NOMO-1 (cell line): ENCODE results near the gene ABHD4.
"Not testable (repeated sequence)": the region's sequence is repeated elsewhere in the genome, so short reads cannot be mapped to it uniquely, and the experiment has no call there.

ENCODE experiments used
- DNase-seq, 2 experiments: peaks; one replicate each; lab custom pipeline; 2025; ENCODE audit not compliant: unreplicated experiment in 2 of 2; lab: John Stamatoyannopoulos, UW

The ABHD4 gene, protein sequence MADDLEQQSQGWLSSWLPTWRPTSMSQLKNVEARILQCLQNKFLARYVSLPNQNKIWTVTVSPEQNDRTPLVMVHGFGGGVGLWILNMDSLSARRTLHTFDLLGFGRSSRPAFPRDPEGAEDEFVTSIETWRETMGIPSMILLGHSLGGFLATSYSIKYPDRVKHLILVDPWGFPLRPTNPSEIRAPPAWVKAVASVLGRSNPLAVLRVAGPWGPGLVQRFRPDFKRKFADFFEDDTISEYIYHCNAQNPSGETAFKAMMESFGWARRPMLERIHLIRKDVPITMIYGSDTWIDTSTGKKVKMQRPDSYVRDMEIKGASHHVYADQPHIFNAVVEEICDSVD

DNA sequence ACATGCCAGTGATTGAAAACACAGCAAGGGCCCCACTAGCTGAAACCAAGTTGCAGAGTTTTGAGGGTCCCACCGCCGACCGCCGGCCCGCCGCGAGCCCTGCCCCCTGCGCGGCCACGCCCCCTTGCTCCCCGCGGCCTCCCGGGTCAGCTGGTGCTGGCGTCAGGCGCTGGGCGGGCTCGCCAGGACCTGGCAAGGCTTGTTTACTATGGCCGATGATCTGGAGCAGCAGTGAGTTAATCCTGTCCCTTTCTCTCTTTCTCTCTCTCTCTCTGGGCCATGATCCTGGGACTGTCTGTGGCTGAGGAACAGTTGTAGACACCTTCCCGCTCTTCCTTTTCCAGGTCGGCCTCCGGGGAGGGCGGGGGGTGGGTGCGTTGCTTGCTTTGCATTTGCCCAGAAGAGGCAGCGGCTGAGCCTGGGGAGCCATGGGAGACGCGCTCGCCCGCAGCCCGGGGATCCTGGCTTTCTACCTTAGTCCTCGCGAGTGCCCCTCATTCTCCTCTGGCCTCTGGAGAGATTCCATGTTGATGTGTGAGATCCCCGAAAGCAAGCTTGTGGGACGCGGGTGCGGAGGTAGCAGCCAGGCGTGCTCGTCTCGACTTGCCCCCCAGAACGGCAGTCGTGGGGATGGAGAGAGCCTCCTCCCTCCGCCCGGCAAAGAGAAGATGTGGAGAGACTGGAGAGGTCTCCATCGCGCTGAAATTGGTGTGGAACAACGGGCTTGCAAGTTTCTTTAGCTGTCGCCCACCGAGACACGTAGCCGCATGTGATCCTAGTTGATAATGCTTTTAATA lies at the start of gene ABHD4:
Gene ABHD4, plus strand, starts transcription at position 202 of the 797 bp plus-strand sequence. Its CDS starts 7 bp downstream, at position 209.
- peak; percentile 17 to 28 for DNase-seq

DNA sequence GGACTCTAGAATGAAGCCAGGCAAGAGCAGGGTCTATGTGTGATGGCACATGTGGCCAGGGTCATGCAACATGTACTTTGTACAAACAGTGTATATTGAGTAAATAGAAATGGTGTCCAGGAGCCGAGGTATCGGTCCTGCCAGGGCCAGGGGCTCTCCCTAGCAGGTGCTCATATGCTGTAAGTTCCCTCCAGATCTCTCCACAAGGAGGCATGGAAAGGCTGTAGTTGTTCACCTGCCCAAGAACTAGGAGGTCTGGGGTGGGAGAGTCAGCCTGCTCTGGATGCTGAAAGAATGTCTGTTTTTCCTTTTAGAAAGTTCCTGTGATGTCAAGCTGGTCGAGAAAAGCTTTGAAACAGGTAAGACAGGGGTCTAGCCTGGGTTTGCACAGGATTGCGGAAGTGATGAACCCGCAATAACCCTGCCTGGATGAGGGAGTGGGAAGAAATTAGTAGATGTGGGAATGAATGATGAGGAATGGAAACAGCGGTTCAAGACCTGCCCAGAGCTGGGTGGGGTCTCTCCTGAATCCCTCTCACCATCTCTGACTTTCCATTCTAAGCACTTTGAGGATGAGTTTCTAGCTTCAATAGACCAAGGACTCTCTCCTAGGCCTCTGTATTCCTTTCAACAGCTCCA lies 48.7 kb upstream of the ABHD4 start:
- DNase-seq = no peak

DNA sequence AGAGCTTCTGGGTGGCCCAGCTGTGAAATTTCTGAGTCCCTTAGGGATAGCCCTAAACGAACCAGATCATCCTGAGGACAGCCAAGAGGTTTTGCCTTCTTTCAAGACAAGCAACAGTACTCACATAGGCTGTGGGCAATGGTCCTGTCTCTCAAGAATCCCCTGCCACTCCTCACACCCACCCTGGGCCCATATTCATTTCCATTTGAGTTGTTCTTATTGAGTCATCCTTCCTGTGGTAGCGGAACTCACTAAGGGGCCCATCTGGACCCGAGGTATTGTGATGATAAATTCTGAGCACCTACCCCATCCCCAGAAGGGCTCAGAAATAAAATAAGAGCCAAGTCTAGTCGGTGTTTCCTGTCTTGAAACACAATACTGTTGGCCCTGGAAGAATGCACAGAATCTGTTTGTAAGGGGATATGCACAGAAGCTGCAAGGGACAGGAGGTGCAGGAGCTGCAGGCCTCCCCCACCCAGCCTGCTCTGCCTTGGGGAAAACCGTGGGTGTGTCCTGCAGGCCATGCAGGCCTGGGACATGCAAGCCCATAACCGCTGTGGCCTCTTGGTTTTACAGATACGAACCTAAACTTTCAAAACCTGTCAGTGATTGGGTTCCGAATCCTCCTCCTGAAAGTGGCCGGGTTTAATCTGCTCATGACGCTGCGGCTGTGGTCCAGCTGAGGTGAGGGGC lies 48.0 kb upstream of the ABHD4 start:
- DNase-seq = peak in 1 of 2 experiments; percentile 7

DNA sequence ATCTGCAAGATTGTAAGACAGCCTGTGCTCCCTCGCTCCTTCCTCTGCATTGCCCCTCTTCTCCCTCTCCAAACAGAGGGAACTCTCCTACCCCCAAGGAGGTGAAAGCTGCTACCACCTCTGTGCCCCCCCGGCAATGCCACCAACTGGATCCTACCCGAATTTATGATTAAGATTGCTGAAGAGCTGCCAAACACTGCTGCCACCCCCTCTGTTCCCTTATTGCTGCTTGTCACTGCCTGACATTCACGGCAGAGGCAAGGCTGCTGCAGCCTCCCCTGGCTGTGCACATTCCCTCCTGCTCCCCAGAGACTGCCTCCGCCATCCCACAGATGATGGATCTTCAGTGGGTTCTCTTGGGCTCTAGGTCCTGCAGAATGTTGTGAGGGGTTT lies 46.5 kb upstream of the ABHD4 start:
- peak in 1 of 2 experiments; percentile 16 for DNase-seq

DNA sequence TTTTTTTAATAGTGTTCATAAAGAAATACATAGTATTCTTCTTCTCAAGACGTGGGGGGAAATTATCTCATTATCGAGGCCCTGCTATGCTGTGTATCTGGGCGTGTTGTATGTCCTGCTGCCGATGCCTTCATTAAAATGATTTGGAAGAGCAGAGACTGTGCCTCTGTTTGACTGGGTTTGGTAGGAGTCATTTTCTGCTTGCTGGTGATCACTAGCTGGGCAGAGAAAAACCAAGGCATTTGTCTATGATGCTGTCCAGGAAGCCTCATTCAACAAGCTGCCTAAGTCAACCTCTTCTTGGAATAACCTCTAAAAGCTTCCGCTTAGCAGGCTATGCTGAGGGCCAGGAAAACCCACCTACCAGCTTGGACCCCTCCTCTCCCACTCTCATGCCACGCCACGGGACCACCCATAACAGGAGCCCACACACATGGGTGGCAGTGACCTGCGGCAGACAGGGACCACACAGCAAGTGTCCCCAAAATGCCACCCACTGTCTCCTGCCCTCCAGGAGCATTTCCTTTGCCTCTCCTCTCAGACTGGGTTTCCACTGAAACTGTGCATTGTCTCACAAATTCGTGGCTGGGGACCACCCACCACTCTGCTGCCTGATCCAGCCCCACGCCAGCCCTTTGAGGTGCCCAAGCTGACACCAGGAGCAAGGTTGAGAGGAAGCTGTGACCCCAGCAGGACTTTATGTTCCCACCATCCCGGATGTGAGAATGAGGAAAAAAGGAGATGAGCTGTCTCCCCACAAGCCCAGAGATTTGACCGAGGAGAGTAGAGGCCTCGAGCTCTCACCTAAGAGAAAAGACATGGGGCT lies 45.9 kb upstream of the ABHD4 start:
- DNase-seq = no peak

DNA sequence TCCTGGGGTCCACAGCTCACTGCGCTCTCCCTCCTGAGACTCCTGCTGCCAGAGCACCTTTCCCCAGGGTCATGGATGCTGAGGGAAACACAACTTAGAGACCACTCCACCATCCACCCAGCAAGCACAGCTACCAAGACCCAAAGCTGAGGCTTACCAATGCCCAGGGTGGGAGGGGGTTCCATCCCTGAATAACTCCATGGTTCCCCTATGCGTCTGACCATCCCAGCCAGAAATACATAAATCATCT lies 45.3 kb upstream of the ABHD4 start:
- no peak for DNase-seq

DNA sequence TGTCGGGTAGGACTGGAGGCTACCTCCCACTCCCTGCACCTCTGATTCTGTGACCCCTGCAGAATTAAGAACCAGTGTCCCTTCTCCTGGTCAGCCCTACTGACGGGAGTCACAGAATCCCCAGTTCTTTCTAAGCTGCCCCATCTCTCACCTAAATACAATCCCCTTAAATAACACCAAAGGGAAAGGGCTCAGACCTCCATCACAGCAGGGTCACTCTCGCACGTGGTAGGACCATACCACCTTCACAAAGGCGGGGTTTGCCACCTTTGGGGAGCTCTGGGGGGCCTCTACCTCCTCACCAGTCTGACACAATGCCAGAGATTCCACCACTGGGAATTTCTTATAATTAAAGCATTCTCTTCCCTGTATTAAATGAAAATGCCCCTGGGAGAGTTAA lies 44.7 kb upstream of the ABHD4 start:
- no peak for DNase-seq

DNA sequence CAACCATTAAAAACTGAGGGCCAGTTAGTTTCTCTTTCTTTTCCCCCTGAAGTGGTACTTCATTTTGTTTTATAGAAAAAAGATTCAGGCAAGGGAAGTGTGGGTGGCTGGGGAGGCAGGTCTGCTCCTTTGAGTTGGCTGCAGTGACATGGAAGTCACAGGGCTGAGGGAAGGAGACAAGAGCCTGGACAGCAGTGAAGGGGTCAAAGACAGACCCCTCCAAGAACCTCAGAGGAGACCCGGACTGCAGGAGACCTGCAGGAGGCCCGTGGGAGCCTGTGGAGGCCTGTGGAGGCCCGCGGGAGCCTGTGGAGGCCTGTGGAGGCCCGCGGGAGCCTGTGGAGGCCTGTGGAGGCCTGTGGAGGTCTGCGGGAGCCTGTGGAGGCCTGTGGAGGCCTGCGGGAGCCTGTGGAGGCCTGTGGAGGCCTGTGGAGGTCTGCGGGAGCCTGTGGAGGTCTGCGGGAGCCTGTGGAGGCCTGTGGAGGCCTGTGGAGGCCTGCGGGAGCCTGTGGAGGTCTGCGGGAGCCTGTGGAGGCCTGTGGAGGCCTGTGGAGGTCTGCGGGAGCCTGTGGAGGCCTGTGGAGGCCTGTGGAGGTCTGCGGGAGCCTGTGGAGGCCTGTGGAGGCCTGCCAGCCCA lies 44.1 kb upstream of the ABHD4 start:
- not testable (repeated sequence) for DNase-seq

DNA sequence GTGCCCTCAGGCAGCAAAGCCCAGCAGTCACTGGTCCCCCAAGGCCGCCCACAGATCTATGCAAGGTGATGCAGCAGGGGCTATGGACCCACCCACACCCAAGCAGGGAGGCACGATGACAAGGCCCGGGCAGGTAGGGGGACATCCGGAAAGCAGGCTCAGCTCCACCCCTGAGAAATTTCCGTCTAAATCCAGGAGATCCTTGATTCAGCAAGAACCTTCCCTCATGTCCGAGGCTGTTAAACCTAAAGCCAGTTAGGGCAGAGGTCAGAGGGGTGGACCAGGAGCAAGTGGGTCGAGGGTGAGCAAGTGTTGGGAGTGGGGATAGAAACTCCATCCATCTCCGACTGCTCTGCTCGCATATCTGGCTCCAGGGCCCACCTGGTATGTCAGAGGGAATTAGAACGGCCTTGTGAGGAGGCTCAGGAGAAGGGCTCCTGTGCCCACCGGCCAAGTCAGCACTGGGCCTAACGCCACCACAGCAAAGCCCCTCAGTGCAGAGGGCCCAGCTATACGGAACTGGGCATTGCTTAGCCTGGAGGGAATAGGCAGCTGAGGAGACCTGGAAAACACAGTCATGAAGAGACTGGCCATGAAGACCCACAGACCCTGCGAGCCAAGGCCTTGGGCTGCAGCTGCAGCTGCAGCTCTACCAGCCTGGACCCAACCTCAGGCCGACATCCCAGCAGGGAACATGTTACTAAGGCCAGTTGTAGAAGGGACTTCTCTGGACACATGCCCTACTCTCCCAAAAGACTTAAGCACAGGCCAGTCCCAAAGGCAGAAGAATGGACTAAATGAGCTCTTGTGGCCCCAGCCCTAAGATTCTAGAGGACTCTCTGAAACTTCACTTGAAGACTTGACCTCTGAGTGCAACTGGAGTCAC lies 43.4 kb upstream of the ABHD4 start:
- no peak for DNase-seq

DNA sequence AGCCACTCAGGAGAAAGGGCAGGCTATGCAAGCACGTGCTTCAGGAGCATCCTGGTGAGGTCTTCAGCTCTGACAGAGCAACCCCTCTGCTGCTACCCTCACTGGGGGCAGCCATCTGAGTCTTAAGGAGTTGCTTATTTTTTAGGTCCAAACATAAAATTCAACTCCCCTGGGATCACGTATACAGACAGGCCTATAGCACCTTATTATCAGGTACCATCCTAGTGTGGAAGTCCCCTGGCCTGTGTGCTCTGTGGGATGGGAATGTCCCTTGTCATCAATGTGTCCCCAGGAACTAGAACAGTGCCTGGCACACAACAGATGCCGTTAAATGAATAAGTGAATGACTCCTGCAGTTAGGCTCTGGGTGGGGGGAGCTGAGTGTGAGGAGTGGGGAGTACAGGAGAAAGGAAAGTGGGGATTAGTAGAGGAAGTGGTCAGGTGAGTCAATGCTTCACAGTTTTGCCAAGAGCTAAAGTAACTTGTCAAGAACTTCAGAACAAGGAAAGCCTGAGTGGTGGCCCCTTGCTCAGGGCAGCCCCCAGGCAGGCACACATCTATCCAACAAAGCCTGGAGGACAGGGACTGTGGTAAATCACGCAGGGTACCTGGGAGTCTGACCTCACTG lies 42.6 kb upstream of the ABHD4 start:
- no peak for DNase-seq

DNA sequence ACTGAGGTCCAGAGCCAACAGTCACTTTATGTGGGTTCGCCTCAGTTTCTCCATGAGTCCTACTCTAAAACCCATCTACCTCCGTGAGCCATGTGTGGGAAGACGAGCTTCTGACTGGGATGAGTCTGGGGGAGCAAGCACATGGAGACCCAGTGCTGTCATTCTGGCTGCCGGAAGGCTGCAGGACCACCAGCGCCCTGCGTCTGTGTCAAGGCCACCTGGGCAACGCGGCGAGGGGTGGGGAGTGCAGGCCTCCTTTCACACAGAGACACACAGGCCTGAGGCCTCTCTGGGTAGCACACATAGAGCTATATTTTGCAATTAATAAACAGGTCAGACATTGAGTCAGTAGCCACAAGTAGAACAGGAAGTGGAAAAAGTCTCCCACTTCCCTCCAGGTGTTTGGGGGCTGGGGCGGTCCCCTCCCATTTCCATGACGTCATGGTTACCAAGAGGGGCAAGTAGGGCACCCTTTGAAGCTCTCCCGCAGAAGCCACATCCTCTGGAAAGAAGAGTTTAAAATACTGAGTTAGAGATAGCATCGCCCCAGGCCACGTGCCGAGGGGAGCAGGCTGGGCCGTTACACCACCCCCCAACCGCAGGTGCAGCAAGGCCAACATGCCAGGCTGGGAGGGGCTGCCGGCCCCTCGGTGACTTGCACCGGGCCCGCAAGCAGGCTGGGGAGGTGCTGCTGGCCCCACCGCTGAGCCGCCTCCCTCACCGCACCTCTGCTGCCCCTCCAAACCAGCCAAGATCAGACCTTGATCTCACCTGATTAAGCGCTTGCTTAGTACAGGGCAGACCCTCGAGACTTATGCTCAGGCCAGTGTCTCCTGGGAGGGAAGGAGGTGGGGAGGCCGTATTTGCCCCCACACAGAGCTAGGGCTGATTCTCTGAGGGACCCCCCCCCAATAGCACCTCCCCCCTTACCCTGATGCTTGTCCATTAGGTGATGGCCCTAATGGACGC lies 41.8 kb upstream of the ABHD4 start:
- peak; percentile 88 to 89 for DNase-seq

DNA sequence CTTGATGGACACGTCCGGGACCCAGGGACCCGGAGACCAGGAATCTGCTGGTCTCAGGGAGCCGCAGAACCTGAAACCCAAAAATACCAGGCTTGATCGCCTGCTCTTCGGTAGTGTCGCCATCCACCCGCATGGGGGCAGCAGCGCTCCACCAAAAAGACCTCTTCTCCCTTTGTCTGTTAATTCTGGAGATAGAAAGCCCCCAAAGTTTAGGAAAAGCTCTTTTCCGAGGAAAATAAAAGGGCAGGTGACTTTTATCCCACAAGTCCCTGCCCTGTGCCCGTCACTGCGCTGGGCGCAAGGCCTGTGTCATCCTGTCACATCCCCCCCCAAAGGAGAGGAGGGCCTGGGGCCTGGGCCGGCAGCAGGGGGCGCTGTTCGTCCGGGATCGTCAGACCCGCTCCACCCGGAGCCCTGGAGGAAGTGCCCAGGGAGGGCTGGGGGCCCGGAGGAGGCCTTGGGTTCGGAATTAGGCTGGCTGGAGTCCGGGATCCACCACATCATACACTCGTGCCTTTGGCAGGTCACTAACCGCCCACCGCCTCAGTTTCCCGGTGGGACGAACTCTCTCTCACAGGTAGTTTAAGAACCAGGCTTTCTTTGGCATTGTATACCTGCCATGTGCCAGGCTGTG lies 41.0 kb upstream of the ABHD4 start:
- peak; percentile 70 to 82 for DNase-seq

DNA sequence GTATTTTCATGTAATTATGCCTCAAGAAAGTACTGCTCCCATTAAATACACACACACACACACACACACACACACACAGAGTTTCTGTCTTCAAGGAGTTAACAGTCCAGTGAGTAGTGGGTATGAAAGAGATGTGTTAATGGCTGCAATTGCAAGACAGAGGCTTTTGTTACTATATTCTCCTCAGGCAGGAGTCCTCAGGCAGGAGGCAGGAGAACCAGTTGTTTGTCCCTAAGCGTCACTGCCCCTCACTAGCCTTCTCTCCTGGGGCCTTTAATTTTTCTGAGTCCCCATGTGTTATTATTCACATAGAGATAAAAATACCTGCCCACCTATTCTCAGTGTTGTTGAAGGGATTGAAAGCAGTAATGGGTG lies 40.3 kb upstream of the ABHD4 start:
- no peak for DNase-seq

DNA sequence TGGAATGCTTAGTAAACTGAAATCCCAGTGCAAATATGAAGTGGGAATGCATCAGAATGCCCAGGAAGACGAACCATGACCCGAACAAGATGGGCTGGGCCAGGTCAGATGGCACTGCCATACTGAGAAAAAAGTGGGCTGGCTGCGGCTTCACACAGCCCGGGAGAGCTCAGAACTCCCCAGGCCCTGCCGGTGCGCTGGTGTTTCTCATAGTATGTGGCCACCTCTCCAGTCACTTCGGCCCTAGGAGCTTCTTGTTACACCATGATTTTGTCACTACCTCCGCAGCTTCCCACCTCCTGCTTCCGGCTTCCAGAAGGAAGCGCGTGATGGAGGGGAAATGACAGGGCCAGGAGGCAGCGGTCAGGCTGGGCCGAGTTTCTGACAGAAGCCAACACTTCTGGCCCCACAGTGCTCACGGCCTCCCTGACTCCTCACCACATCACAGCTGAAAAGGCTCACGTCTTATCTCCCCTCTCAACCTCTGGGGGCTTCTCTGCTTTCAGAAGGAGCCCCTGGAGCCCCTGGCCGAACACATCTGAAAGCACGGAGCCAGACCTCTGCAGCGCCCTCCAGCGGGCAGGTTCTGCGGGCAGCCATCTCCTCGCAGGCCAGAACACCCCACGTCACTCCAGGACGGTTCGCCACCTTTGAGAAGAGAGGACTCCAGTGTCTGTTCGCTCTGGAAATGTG lies 39.7 kb upstream of the ABHD4 start:
- no peak for DNase-seq

DNA sequence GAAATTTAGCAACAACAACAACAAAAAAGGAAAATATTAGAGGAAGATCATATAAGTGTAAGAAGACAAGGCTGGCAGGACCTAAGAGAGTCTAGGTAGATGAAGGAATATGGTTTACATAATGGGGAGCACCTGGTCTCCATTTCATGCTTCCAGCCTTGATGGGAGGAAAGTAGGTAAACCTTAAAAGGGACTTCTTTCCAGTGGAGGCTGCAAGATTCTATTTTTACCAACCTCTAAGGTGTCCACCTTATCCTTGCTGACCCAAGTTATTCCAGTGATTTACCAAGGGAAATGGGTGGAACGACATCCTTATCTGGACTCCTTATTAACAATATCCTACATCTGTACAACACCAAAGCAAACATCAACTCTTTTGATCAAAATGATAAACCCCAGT lies 39.1 kb upstream of the ABHD4 start:
- DNase-seq = no peak

DNA sequence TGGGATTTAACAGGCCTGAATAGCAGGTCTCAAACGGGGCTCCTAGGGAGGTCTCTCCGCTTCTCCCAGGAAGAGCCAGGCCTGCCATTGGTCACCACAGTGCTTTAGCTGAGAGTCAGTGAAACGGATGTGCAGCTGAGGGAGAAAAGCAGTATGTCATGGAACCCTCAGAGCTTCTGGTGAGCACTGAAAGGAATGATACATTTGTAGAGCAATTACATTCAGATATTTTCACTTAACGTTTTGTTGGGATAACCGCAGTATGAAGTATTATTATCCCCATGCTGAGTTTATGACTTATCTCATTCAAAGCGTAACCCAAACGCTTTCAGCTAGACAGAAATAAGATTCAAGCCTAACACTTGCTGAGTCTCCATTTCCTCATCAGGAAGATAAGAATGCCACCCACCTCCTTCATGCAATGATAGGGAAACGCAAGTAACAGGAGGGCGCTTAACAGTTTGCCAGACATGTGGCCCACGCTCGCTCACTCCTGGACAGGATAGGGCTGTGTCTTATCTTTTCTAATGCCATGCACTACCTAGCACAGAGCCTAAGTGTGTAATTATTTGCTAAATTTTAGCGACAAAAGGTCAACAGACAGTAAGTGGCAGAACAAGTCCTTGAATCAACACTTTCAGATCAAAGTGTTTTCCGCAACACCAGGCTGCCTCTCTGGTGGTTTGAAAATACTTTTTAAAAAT lies 37.3 kb upstream of the ABHD4 start:
- DNase-seq = no peak
